SIG-M5 treated with dmso at 0.1 percent for 504 hours (cell line): ENCODE data around the gene SPIB.

Experiments
- DNase-seq: peaks from one replicate; lab custom pipeline; 2025; ENCODE audit not compliant: unreplicated experiment; lab: John Stamatoyannopoulos, UW

The SPIB gene

DNA sequence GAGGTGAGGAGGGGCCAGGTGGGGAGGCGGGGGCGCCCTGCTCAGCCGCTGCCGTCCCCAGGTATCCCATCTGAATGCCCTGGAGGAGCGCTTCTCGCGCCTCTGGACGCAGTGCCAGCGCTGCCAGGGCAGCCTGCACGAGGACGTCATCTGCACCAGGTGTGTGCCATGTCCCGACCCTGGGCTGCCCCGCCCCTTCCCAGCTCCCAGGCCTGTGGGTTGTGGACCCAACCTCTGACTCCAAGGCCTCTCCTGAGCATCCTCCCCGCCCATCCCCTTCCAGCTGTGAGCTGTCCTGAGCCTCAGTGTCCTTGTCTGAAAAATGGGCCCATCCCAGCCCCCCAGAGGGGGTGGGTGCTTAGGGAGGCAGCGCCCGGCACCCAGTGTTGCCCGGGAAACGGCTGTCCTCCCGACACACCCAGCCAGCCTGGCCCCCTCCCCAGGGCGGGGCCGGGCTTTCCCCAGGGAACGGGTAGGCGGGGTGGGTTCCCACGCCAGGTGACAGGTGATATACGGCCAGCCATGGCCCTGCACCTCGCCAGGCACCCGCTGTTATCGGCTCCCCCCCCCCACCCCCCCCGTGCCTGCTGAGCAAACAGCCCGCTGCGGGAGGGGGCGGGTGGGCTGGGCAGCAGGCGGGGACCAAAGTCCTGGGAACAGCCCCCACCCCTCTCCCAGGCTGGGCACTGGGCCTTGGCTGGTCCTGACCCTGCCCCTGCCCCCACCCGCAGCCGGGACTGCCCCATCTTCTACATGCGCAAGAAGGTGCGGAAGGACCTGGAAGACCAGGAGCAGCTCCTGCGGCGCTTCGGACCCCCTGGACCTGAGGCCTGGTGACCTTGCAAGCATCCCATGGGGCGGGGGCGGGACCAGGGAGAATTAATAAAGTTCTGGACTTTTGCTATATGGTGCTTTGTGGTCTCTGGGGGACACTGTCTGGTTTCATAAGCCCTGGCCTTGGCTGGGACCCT, 1.3 kb upstream of the SPIB start:
- DNase-seq, result no peak

GRCh38 chr19:50419022-50419579, 363 bp downstream of the SPIB start:
- DNase-seq, result no peak

DNA sequence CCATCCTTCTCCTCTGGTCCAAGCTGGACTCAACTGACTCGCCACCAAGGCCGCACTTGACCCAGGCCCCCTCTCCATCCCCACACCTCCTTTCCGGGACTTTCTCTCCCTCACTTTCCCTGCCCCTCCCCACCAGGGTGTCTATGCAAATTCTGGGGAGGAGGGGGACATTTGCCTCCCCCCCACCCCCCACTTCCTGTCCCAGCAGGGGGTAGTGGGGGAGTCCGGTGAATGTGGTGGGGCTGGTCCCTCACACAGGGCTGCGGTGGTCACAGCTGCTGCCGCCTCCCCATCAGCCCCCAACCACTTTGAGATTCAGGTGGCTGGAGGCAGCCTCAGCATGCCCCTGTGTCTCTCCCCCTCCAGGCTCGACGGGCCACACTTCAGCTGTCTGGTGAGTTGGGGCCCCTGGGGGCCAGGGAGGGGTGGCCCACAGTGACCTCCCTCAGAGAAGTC, 870 bp downstream of the SPIB start:
- no peak for DNase-seq

DNA sequence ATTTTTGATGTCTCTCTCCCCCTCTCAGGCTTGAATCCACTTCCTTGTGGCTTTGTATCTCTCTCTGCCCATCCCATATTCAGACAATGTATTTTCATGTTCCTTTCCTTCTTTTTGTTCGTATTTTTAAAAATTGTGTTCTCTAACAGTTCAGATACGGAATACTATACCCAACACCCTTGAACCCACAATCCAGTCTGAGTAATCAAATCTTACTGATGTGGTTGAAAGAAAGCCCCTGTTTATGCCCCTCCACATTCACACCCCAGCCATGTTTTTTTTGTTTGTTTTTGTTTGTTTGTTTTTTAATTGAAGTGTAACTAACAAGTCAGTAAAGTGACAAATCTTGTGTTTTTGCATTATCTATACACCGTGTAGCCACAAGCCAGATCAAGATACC, 1.4 kb downstream of the SPIB start:
- no peak for DNase-seq

- no peak for DNase-seq
Measured at GRCh38 chr19:50420808-50421207, 2.1 kb downstream of the SPIB start.

GRCh38 chr19:50422397-50423278, 3.9 kb downstream of the SPIB start:
- no peak for DNase-seq

DNA sequence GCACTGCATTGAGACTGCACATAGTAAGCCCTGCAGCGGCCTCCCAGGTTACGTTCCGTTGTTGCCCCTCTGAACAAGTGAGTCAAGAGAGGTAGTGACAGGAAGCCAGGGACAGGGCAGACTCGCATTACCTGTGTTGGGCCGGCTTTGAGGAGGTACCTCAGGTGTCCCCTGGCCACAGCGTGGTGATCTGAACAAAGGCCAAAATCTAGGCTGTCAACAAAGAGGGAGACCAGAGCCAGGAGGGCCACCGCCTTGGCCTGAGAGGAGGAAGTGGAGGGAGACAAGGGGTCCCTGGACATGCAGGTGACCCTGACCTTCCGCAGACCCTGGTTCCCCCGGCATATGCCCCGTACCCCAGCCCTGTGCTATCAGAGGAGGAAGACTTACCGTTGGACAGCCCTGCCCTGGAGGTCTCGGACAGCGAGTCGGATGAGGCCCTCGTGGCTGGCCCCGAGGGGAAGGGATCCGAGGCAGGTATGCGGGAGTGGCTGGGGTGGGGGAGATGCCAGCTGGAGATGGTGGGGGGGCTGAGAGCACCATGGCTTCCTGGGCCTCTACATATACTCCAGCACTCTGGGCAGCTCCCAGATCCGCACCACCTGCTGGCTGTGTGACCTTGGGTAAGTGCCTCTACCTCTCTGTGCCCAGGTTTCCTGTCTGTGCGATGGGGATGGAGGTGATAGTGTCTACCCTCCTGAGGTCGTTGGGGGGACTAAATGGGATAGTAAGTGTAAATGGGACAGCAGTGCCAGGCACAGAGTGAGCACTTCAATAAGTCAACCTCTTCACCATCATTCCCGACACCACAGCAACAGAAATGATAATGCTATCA, 4.8 kb downstream of the SPIB start:
- DNase-seq, result no peak

- no peak for DNase-seq
Measured at GRCh38 chr19:50425581-50425980, 6.8 kb downstream of the SPIB start.

DNA sequence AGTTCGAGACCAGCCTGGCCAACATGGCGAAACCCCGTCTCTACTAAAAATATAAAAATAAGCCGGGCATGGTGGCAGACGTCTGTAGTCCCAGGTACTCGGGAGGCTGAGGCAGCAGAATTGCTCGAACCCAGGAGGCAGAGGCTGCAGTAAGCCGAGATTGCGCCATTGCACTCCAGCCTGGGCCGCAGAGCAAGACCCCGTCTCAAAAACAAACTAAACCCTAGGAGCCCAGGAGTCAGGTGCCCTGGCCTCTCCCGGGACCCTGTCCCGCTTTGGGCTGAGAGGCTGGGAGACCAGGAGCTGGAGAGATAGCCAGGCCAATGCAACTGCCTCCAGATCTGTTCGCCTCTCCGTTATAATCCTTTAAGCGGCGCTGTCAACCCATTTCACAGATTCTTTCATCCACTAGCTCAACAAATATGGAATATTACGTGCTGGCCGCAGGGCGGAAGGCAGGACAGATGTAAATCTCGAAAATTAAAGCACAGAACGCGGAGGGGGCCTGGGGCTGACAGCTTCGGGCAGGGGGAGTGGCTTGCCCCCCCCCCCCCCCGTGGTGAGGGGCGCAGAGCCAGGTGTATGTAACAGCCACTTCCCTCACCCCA, 8.7 kb downstream of the SPIB start:
- DNase-seq, result no peak

GRCh38 chr19:50427997-50428425, 9.3 kb downstream of the SPIB start:
- peak; percentile 85 for DNase-seq

- DNase-seq, result no peak
Measured at GRCh38 chr19:50428772-50429463, 10.2 kb downstream of the SPIB start.

GRCh38 chr19:50430888-50431342, 12.2 kb downstream of the SPIB start:
- no peak for DNase-seq

GRCh38 chr19:50431343-50432220, 12.8 kb downstream of the SPIB start:
- peak; percentile 58 for DNase-seq

DNA sequence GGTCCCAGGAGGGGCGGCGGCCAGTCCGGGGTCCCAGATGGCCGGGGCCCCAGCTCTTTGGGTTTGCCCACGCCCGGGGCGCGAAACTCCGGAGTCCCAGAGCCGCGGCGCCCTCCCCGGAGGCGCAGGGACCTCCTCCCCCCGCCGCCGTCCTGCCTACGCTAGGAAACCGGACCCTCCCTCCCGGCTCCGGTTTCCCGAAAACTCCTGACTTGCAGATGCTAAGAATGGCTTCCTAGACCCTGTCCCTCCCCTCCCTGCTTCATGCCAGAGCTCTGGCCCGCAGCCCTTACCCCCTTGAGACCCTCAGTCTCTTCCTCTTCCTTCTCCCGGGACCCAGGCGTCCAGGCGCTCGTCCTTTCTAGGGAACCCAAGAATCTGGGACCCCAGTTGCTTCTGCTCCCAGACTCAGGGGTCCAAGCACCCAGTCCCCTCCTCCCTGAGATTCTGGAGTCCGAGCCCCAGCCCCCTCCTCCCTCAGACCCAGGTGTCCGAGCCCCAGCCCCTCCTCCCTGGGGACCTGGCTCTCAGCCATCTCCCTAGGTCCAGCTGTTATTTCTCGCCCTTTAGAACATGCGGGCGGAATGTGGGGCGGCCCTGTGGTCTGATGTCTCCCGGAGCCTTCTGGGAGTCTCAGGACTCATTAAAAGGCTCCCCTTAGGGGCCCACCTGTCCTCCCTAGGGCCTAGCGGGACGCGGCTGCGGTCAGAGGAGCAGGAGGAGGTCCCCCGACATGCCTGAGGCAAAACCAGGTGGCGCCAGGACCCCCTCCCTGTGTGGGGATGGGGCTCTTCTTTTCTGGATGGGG, 13.7 kb downstream of the SPIB start, which contains the start of gene MYBPC2:
Gene MYBPC2, plus strand, starts transcription at position 672 of the 808 bp plus-strand sequence. Its CDS starts 62 bp downstream, at position 734.
- DNase-seq, result no peak

DNA sequence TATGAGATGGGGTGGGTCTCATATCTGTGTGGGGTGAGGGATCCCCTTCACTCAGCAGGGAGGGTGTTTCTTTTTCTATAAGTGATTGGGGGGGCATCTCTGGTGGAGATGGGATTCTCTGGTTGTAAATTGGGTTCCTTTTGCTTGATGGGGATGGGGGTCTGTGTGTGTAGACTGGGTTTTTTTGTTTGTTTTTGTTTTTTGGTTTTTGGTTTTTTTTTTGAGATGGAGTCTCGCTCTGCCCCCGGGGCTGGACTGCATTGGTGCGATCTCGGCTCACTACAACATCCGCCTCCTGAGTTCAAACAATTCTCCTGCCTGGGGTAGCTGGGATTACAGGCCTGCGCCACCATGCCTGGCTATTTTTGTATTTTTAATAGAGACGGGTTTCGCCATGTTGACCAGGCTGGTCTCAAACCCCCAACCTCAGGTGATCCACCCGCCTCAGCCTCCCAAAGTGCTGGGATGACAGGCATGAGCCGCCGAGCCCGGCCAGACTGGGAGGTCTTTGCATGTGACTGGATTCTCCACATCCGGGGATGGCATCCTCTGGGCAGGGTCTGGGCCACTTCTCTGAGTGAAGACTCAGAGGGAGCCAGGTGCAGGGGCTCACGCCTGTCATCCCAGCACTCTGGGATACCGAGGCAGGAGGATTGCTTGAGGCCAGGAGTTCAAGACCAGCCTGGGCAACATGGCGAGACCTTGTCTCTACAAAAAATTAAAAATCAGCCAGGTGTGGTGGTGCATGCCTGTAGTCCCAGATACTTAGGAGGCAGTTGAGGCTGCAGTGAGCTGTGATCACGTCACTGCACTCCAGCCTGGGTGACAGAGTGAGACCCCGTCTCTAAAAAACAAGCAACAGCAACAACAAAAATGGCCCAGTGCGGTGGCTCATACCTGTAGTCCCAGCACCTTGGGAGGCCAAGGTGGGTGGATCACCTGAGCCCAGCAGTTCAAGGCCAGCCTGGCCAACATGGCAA, 14.8 kb downstream of the SPIB start:
- DNase-seq, result no peak

GRCh38 chr19:50434525-50434924, 15.8 kb downstream of the SPIB start:
- no peak for DNase-seq
